GM12878 (cell line): Measurements from ENCODE around the gene PPP1R14D. TPM values are rescaled to one million over a fixed set of nuclear protein-coding genes. Genes with fewer than 3 reads are reported as not detected.

ENCODE experiments used
- ATAC-seq: fragments of 200-7000 bp; cut with Tn5 transposase; 3 replicates; pipeline ENCODE4 v1.9.1; 2020; ENCODE audit warnings: mild to moderate bottlenecking, moderate library complexity
- BruUV-seq: library from RNA; stranded (reverse); fragments of 400-500 nt; replicated peaks from 2 replicates; lab custom pipeline; 2021; lab: Mats Ljungman, UMichigan
- CTCF ChIA-PET: fragments of 300-600 bp; sonication (Branson Sonifier 250); formaldehyde crosslinking; extraction: SDS; loops from one replicate; lab custom pipeline; 2021; ENCODE audit warnings: inconsistent platforms; lab: Yijun Ruan, JAX
- POLR2A ChIA-PET: fragments of 350-600 bp; formaldehyde crosslinking; extraction: SDS; loops from one replicate; lab custom pipeline; 2021; ENCODE audit warnings: inconsistent platforms; lab: Charles Lee
- RAD21 ChIA-PET: fragments of 300-600 bp; sonication (Branson Sonifier 250); formaldehyde crosslinking; loops from one replicate; lab custom pipeline; 2023; ENCODE audit warnings: antibody characterized with exemption; ENCODE audit not compliant: unreplicated experiment; lab: Charles Lee
- SMC1A ChIA-PET: fragments of 300-600 bp; sonication (Branson Sonifier 250); formaldehyde crosslinking; loops from one replicate; lab custom pipeline; 2023; ENCODE audit not compliant: unreplicated experiment, uncharacterized antibody; lab: Charles Lee
- DNase-seq: peaks from one replicate; pipeline ENCODE4 v3.0.0-alpha.2; 2011; ENCODE audit warnings: low read depth, low spot score
- FAIRE-seq: peaks from 3 replicates; lab custom pipeline; 2011; peaks lifted over from hg19 to GRCh38; lab: Jason Lieb, UNC
- H2AFZ ChIP-seq: 2 replicates; pipeline ENCODE4 v1.6.0; 2011; ENCODE audit warnings: low read depth, low read length, control low read depth; ENCODE audit not compliant: control insufficient read depth
- H3K27ac ChIP-seq: 2 replicates; pipeline ENCODE4 v1.5.1; 2011; ENCODE audit warnings: control low read depth; ENCODE audit not compliant: control insufficient read depth, insufficient read depth
- H3K27me3 ChIP-seq, 2 experiments: replicated peaks in 1 of 2; 2 replicates each; pipeline versions ENCODE4 v1.6.0 to v1.6.1; 2011; ENCODE audit warnings: low read length in 1 of 2; ENCODE audit not compliant: control insufficient read depth in 2 of 2, insufficient read depth in 2 of 2
- H3K36me3 ChIP-seq, 2 experiments: 2 replicates each; pipeline ENCODE4 v1.5.1; 2011; ENCODE audit warnings: low read length in 1 of 2; ENCODE audit not compliant: control insufficient read depth in 2 of 2, insufficient read depth in 2 of 2
- H3K4me1 ChIP-seq: 2 replicates; pipeline ENCODE4 v1.6.1; 2011; ENCODE audit warnings: mild to moderate bottlenecking, low read length, moderate library complexity, mixed read lengths; ENCODE audit not compliant: control insufficient read depth, insufficient read depth
- H3K4me2 ChIP-seq: 2 replicates; pipeline ENCODE4 v1.6.0; 2011; ENCODE audit warnings: control low read depth; ENCODE audit not compliant: control insufficient read depth, insufficient read depth
- H3K4me3 ChIP-seq: fragments of 200-600 bp; sonication (generic); 2 replicates; pipeline ENCODE4 v1.5.1; 2016
- H3K79me2 ChIP-seq: 2 replicates; pipeline ENCODE4 v1.6.0; 2011; ENCODE audit warnings: low read length; ENCODE audit not compliant: control insufficient read depth, insufficient read depth
- H3K9ac ChIP-seq: 2 replicates; pipeline ENCODE4 v1.8.0; 2011; ENCODE audit warnings: low read length, control low read depth, mixed read lengths; ENCODE audit not compliant: control insufficient read depth, insufficient read depth
- H3K9me3 ChIP-seq: replicated peaks from 3 replicates; pipeline ENCODE4 v1.5.1; 2011; ENCODE audit warnings: mild to moderate bottlenecking, low read length; ENCODE audit not compliant: control insufficient read depth, insufficient read depth
- H4K20me1 ChIP-seq: 2 replicates; pipeline ENCODE4 v1.6.0; 2011; ENCODE audit not compliant: control insufficient read depth, insufficient read depth
- ASH2L ChIP-seq: fragments of 300-600, 200-600 bp; sonication (generic); IDR thresholded peaks from 2 replicates; pipeline ENCODE4 v1.6.1; 2017; ENCODE audit warnings: low read depth, mild to moderate bottlenecking, borderline replicate concordance
- BRCA1 ChIP-seq: IDR thresholded peaks from 2 replicates; pipeline ENCODE4 v1.6.1; 2011; ENCODE audit warnings: low read depth, low read length, improper control_type of control experiment
- E2F4 ChIP-seq: IDR thresholded peaks from 2 replicates; pipeline ENCODE4 v1.6.1; 2012; ENCODE audit warnings: low read depth, low read length, improper control_type of control experiment
- ETV6 ChIP-seq, 2 experiments: fragments of 450-650 bp in 1 of 2; IDR thresholded peaks in 1 of 2; conservative IDR thresholded peaks in 1 of 2; 2 replicates each; pipeline ENCODE4 v1.6.1; 2014; ENCODE audit warnings: antibody characterized with exemption in 1 of 2, borderline replicate concordance in 1 of 2, low read depth in 1 of 2, mild to moderate bottlenecking in 1 of 2, moderate library complexity in 1 of 2
- FOS ChIP-seq: IDR thresholded peaks from 3 replicates; pipeline ENCODE4 v1.6.1; 2011; ENCODE audit warnings: borderline replicate concordance; ENCODE audit not compliant: insufficient read length; ENCODE audit errors: extremely low read depth
- GABPA ChIP-seq: IDR thresholded peaks from 2 replicates; pipeline ENCODE4 v1.6.1; 2014; ENCODE audit warnings: antibody characterized with exemption, low read depth, mild to moderate bottlenecking, inconsistent platforms
- JUND ChIP-seq: IDR thresholded peaks from 2 replicates; pipeline ENCODE4 v1.6.1; 2012; ENCODE audit warnings: low read depth, mild to moderate bottlenecking, low read length, improper control_type of control experiment, moderate library complexity
- KLF5 ChIP-seq: fragments of 450-650 bp; IDR thresholded peaks from 2 replicates; pipeline ENCODE4 v1.6.1; 2014; ENCODE audit warnings: mild to moderate bottlenecking; ENCODE audit not compliant: partially characterized antibody
- MEF2B ChIP-seq: fragments of 450-650 bp; IDR thresholded peaks from 2 replicates; pipeline ENCODE4 v1.6.1; 2018; ENCODE audit warnings: mild to moderate bottlenecking, moderate library complexity; ENCODE audit not compliant: partially characterized antibody, poor library complexity, severe bottlenecking
- NFXL1 ChIP-seq: fragments of 450-650 bp; IDR thresholded peaks from 2 replicates; pipeline ENCODE4 v1.6.1; 2017; ENCODE audit warnings: antibody characterized with exemption, mild to moderate bottlenecking, borderline replicate concordance
- NR2C2 ChIP-seq: IDR thresholded peaks from 2 replicates; pipeline ENCODE4 v1.6.1; 2011; ENCODE audit warnings: borderline replicate concordance, low read depth; ENCODE audit not compliant: control insufficient read depth, insufficient read length
- NRF1 ChIP-seq: conservative IDR thresholded peaks from 2 replicates; pipeline ENCODE4 v1.6.1; 2011; ENCODE audit warnings: mild to moderate bottlenecking, low read depth, low read length, improper control_type of control experiment
- PAX5 ChIP-seq: IDR thresholded peaks from 2 replicates; pipeline ENCODE4 v1.6.1; 2011; ENCODE audit warnings: low read depth, low read length, borderline replicate concordance
- PRDM15 ChIP-seq: fragments of 450-650 bp; formaldehyde crosslinking; IDR thresholded peaks from 2 replicates; pipeline ENCODE4 v1.4.0; 2020; ENCODE audit warnings: mild to moderate bottlenecking, moderate library complexity
- SMAD5 ChIP-seq: IDR thresholded peaks from 2 replicates; pipeline ENCODE4 v1.6.1; 2016; ENCODE audit warnings: antibody characterized with exemption, low read depth
- SREBF2 ChIP-seq: IDR thresholded peaks from 2 replicates; pipeline ENCODE4 v1.6.1; 2012; ENCODE audit warnings: mild to moderate bottlenecking, low read length
- SRF ChIP-seq, 2 experiments: IDR thresholded peaks; 2 replicates each; pipeline ENCODE4 v1.6.1; 2011; ENCODE audit warnings: low read depth in 2 of 2, low read length in 2 of 2, mild to moderate bottlenecking in 1 of 2, moderate library complexity in 1 of 2
- SUZ12 ChIP-seq: fragments of 200-600 bp; sonication (generic); IDR thresholded peaks from one replicate; pipeline ENCODE4 v1.6.1; 2018; ENCODE audit warnings: antibody characterized with exemption, mild to moderate bottlenecking; ENCODE audit not compliant: unreplicated experiment
- TCF7 ChIP-seq: IDR thresholded peaks from 2 replicates; pipeline ENCODE4 v1.6.1; 2014; ENCODE audit warnings: antibody characterized with exemption, borderline replicate concordance
- YY1 ChIP-seq: IDR thresholded peaks from 2 replicates; pipeline ENCODE4 v1.6.1; 2011; ENCODE audit warnings: low read depth, mild to moderate bottlenecking, low read length
- ZNF217 ChIP-seq: fragments of 450-650 bp; IDR thresholded peaks from 2 replicates; pipeline ENCODE4 v1.6.1; 2017; ENCODE audit warnings: antibody characterized with exemption, mild to moderate bottlenecking
- ZSCAN29 ChIP-seq: fragments of 450-650 bp; IDR thresholded peaks from 2 replicates; pipeline ENCODE4 v1.6.1; 2017; ENCODE audit warnings: mild to moderate bottlenecking, moderate library complexity
- in situ Hi-C: fragments of 300-500 bp; cut with MboI; formaldehyde crosslinking; loops from 9 replicates; pipeline ENCODE4 v1.14.3; 2018; ENCODE audit warnings: mixed read lengths
- intact Hi-C: fragments of 100-400 bp; cut with micrococcal nuclease; formaldehyde crosslinking; loops from one replicate; pipeline ENCODE4 v1.14.2; 2022; ENCODE audit not compliant: unreplicated experiment
- polyA plus RNA-seq, 11 experiments: library from polyadenylated mRNA; depleted of rRNA in 4 of 11; unstranded in 6 of 11; stranded (reverse) in 5 of 11; fragments of >200 nt; fragmentation: Nextera tagmentation in 4 of 11; fragmentation: Illumina TruSeq in 1 of 11; extraction: Ambion mirVana in 4 of 11; extraction: Trizol in 1 of 11; gene quantifications; 1 replicate in 1 of 11; 2 replicates in 10 of 11; pipeline versions ENCODE4 v1.2.1 to v1.2.3, GENCODE V29; 2011 to 2016; ENCODE audit warnings: inconsistent platforms in 2 of 11, missing spikeins in 2 of 11, low read depth in 1 of 11
- total RNA-seq, 4 experiments: library from RNA; depleted of rRNA in 3 of 4; stranded (reverse); fragments of >200 nt in 3 of 4; fragmentation: Illumina TruSeq in 1 of 4; extraction: Trizol in 1 of 4; gene quantifications; 2 replicates each; pipeline versions ENCODE4 v1.2.1 to v1.2.3, GENCODE V29; 2013 to 2021

Gene PPP1R14D
- total and polyA plus RNA-seq, 10 of the 15 experiments (the other 5 are each of a cell fraction or from before 2014, with no cell fraction given) = 0.10 TPM; not detected in 9

- TF ChIP-seq FOS (no peak), NRF1 (no peak), NFXL1 (no peak), JUND (no peak), NR2C2 (no peak), KLF5 (no peak), SUZ12 (no peak), SREBF2 (no peak), TCF7 (no peak), PAX5 (no peak)
These were observed 7.5 kb upstream of the PPP1R14D start (continued) for GRCh38 chr15:40836020-40836419.

GRCh38 chr15:40832903-40833302 lies 4.4 kb upstream of the PPP1R14D start:
- in situ Hi-C loops (no loop called here), intact Hi-C loops (no loop called here)
- no peak for ATAC-seq
- Histone ChIP-seq H3K36me3 (no peaks in the 10 kb centered on the region), H3K9ac (no peak overlapping the region), H3K4me1 (no peaks in the 10 kb centered on the region), H3K9me3 (no peaks in the 10 kb centered on the region), H3K79me2 (no peaks in the 10 kb centered on the region), H3K27ac (no peak overlapping the region), H3K4me3 (no peak overlapping the region), H3K4me2 (no peak overlapping the region), H3K27me3 (no peaks in the 10 kb centered on the region), H4K20me1 (no peaks in the 10 kb centered on the region), H2AFZ (no peak overlapping the region)
- CTCF ChIA-PET = interaction anchor here (1.1 to 1.2 kb wide), 2 partner anchors 25 to 109 kb away, joined by 3 read pairs; no protein-coding TSS in a partner anchor
- no TSS peak for BruUV-seq
- no peak for FAIRE-seq
- SMC1A ChIA-PET = interaction anchor here (1.5 kb wide), 1 partner anchor 24 kb away, joined by 4 read pairs; no protein-coding TSS in a partner anchor
- DNase-seq = no peak
- POLR2A ChIA-PET = interaction anchor here (0.6 to 1.0 kb wide), 3 partner anchors 65 to 507 kb away, joined by 3 read pairs; no protein-coding TSS in a partner anchor
- RAD21 ChIA-PET = no interaction called here
- TF ChIP-seq KLF5 (no peak), ASH2L (no peak), SRF (IDR thresholded peaks at IDR 0.05; ENCODE audit: low read depth in 2 of 2, low read length in 2 of 2) (no peak), BRCA1 (no peak), YY1 (no peak), ZNF217 (no peak), GABPA (no peak), E2F4 (no peak), SMAD5 (no peak), MEF2B (no peak), PRDM15 (no peak), ZSCAN29 (no peak), ETV6 (conservative IDR thresholded peaks at IDR 0.05 in 1 of 2, IDR thresholded peaks at IDR 0.05 in 1 of 2; ENCODE audit: borderline replicate concordance in 1 of 2, low read depth in 1 of 2) (no peak)
